Astrocyte (in vitro differentiated cells and primary cell): ENCODE results near the gene UCN2. TPM values are rescaled to one million over a fixed set of nuclear protein-coding genes. Genes with fewer than 3 reads are reported as not detected.

Experiments used
- DNase-seq: peaks from one replicate; pipeline ENCODE4 v3.0.0-alpha.2; 2010; ENCODE audit warnings: low read depth
- FAIRE-seq: peaks from 2 replicates; lab custom pipeline; 2011; peaks lifted over from hg19 to GRCh38; lab: Jason Lieb, UNC
- H2AFZ ChIP-seq: 2 replicates; pipeline ENCODE4 v1.6.0; 2012; ENCODE audit warnings: low read depth, low read length, inconsistent platforms
- H3K27ac ChIP-seq: 2 replicates; pipeline ENCODE4 v1.5.1; 2011; ENCODE audit warnings: low read depth, low read length, inconsistent platforms
- H3K27me3 ChIP-seq: 2 replicates; pipeline ENCODE4 v1.6.0; 2011; ENCODE audit warnings: low read length, inconsistent platforms; ENCODE audit not compliant: insufficient read depth
- H3K36me3 ChIP-seq: 2 replicates; pipeline ENCODE4 v1.5.1; 2011; ENCODE audit warnings: low read length, inconsistent platforms; ENCODE audit not compliant: insufficient read depth
- H3K4me1 ChIP-seq: 2 replicates; pipeline ENCODE4 v1.5.1; 2011; ENCODE audit warnings: low read length, inconsistent platforms; ENCODE audit not compliant: insufficient read depth
- H3K4me2 ChIP-seq: 2 replicates; pipeline ENCODE4 v1.6.0; 2012; ENCODE audit warnings: low read length, inconsistent platforms
- H3K4me3 ChIP-seq: 2 replicates; pipeline ENCODE4 v1.5.1; 2011; ENCODE audit warnings: low read depth, mild to moderate bottlenecking, low read length, inconsistent platforms; ENCODE audit not compliant: insufficient read depth
- H3K79me2 ChIP-seq: 2 replicates; pipeline ENCODE4 v1.6.0; 2012; ENCODE audit warnings: mild to moderate bottlenecking, low read length, inconsistent platforms; ENCODE audit not compliant: insufficient read depth
- H3K9ac ChIP-seq: 2 replicates; pipeline ENCODE4 v1.6.0; 2012; ENCODE audit warnings: mild to moderate bottlenecking, low read length, inconsistent platforms
- H3K9me3 ChIP-seq: 2 replicates; pipeline ENCODE4 v1.5.1; 2012; ENCODE audit warnings: low read depth, mild to moderate bottlenecking, low read length, inconsistent platforms; ENCODE audit not compliant: insufficient read depth
- H4K20me1 ChIP-seq: 2 replicates; pipeline ENCODE4 v1.6.0; 2012; ENCODE audit warnings: low read length, inconsistent platforms; ENCODE audit not compliant: insufficient read depth
- H3K27ac Mint-ChIP-seq: one replicate; pipeline ENCODE4 v1.8.0; 2021; ENCODE audit warnings: mild to moderate bottlenecking, mixed read lengths; ENCODE audit not compliant: unreplicated experiment
- H3K27me3 Mint-ChIP-seq: one replicate; pipeline ENCODE4 v1.8.0; 2021; ENCODE audit warnings: low read depth, mixed read lengths; ENCODE audit not compliant: unreplicated experiment
- H3K36me3 Mint-ChIP-seq: one replicate; pipeline ENCODE4 v1.8.0; 2021; ENCODE audit warnings: low read depth, mixed read lengths; ENCODE audit not compliant: unreplicated experiment
- H3K4me1 Mint-ChIP-seq: one replicate; pipeline ENCODE4 v1.8.0; 2021; ENCODE audit warnings: low read depth, mixed read lengths; ENCODE audit not compliant: unreplicated experiment
- H3K4me3 Mint-ChIP-seq: one replicate; pipeline ENCODE4 v1.8.0; 2021; ENCODE audit warnings: mild to moderate bottlenecking, moderate library complexity, mixed read lengths; ENCODE audit not compliant: unreplicated experiment
- H3K9me3 Mint-ChIP-seq: one replicate; pipeline ENCODE4 v1.8.0; 2021; ENCODE audit warnings: mild to moderate bottlenecking, mixed read lengths; ENCODE audit not compliant: unreplicated experiment
- CTCF ChIP-seq: IDR thresholded peaks from 2 replicates; pipeline ENCODE4 v1.5.1; 2011; ENCODE audit warnings: low read depth, mild to moderate bottlenecking, inconsistent platforms, low read length, moderate library complexity; ENCODE audit not compliant: insufficient read depth
- EZH2 ChIP-seq: IDR thresholded peaks from 2 replicates; pipeline ENCODE4 v1.6.1; 2012; ENCODE audit warnings: mild to moderate bottlenecking, low read length, inconsistent platforms; ENCODE audit not compliant: insufficient read depth
- total RNA-seq: library from RNA; stranded (reverse); gene quantifications from 2 replicates; pipeline ENCODE4 v1.2.1, GENCODE V29; 2021

UCN2 gene
- total RNA-seq, 1 donor from 2014 or later = 3.3 TPM

GRCh38 chr3:48584836-48585235 is 21.3 kb upstream of the UCN2 start:
- Histone ChIP-seq H3K9ac (no peak overlapping the region), H3K27me3 (no peaks in the 10 kb centered on the region), H2AFZ (no peak overlapping the region), H3K79me2 (peaks cover 9% of the 10 kb centered on the region), H3K9me3 (no peaks in the 10 kb centered on the region), H4K20me1 (peaks cover 59% of the 10 kb centered on the region), H3K4me3 (no peak overlapping the region), H3K36me3 (peaks cover 21% of the 10 kb centered on the region), H3K4me1 (no peaks in the 10 kb centered on the region), H3K4me2 (no peak overlapping the region), H3K27ac (no peak overlapping the region)
- Mint-ChIP-seq H3K4me3 (no peak overlapping the region), H3K27me3 (peaks cover 14% of the 10 kb centered on the region), H3K36me3 (peaks cover 45% of the 10 kb centered on the region), H3K27ac (no peak overlapping the region), H3K4me1 (no peaks in the 10 kb centered on the region), H3K9me3 (no peaks in the 10 kb centered on the region)
- DNase-seq = no peak
- no peak for FAIRE-seq
- no peak for TF ChIP-seq CTCF
- TF ChIP-seq EZH2 = no peak

- peaks cover 30% of the 10 kb centered on the region for H3K36me3 ChIP-seq
- FAIRE-seq = no peak
Measured at GRCh38 chr3:48581621-48582481, 18.3 kb upstream of the UCN2 start.

More at GRCh38 chr3:48581621-48582481, 18.3 kb upstream of the UCN2 start:
- TF ChIP-seq EZH2 = no peak
- no peak for TF ChIP-seq CTCF
- Mint-ChIP-seq H3K4me1 (no peaks in the 10 kb centered on the region), H3K27me3 (peaks cover 2% of the 10 kb centered on the region), H3K27ac (no peak overlapping the region), H3K36me3 (peaks cover 42% of the 10 kb centered on the region), H3K9me3 (no peaks in the 10 kb centered on the region), H3K4me3 (no peak overlapping the region)
- Histone ChIP-seq H3K9ac (no peak overlapping the region), H3K9me3 (no peaks in the 10 kb centered on the region), H3K4me3 (no peak overlapping the region), H3K79me2 (no peaks in the 10 kb centered on the region), H2AFZ (no peak overlapping the region), H3K27ac (no peak overlapping the region), H3K4me1 (no peaks in the 10 kb centered on the region), H4K20me1 (peaks cover 38% of the 10 kb centered on the region), H3K4me2 (no peak overlapping the region), H3K27me3 (no peaks in the 10 kb centered on the region)
- DNase-seq = no peak
